HEK293 (cell line): ENCODE results near the gene BDKRB2.

Experiments used
- CTCF ChIA-PET: fragments of 350-600 bp; formaldehyde crosslinking; extraction: SDS; loops from one replicate; lab custom pipeline; 2021; ENCODE audit warnings: antibody characterized with exemption; lab: Yijun Ruan, JAX
- POLR2A ChIA-PET: fragments of 300-600 bp; formaldehyde crosslinking; extraction: SDS; loops from one replicate; lab custom pipeline; 2020; ENCODE audit warnings: antibody characterized with exemption, inconsistent platforms; lab: Yijun Ruan, JAX
- H3K27ac ChIP-seq: fragments of 200-500 bp; sonication (Bioruptor generic); 2 replicates; pipeline ENCODE4 v1.5.1; 2014; ENCODE audit warnings: low read depth, low read length, control low read depth, inconsistent platforms; ENCODE audit errors: extremely low read depth
- H3K36me3 ChIP-seq, 2 experiments: fragments of 200-500 bp in 1 of 2; sonication (Bioruptor generic) in 1 of 2; 1 replicate in 1 of 2; 2 replicates in 1 of 2; pipeline ENCODE4 v1.5.1; 2014 to 2017; ENCODE audit warnings: inconsistent platforms in 2 of 2, low read length in 2 of 2; ENCODE audit not compliant: control insufficient read depth in 2 of 2, insufficient read depth in 1 of 2
- H3K4me1 ChIP-seq: fragments of 200-500 bp; sonication (Bioruptor generic); 2 replicates; pipeline ENCODE4 v1.5.1; 2014; ENCODE audit warnings: mild to moderate bottlenecking, low read length, inconsistent platforms; ENCODE audit not compliant: control insufficient read depth, insufficient read depth
- H3K4me3 ChIP-seq: 2 replicates; pipeline ENCODE4 v1.5.1; 2011; ENCODE audit warnings: low read depth, mild to moderate bottlenecking, control low read depth, low read length, moderate library complexity
- H3K9me3 ChIP-seq: fragments of 200-500 bp; sonication (Bioruptor generic); 2 replicates; pipeline ENCODE4 v1.5.1; 2014; ENCODE audit warnings: low read depth, low read length, inconsistent platforms; ENCODE audit not compliant: control insufficient read depth, insufficient read depth
- HOXA7 ChIP-seq: sonication (generic); formaldehyde crosslinking; IDR thresholded peaks from 2 replicates; pipeline ENCODE4 v1.8.1; 2022; ENCODE audit warnings: missing genetic modification reagents, borderline replicate concordance
- MZF1 ChIP-seq: fragments of 450-650 bp; formaldehyde crosslinking; IDR thresholded peaks from 2 replicates; pipeline ENCODE4 v1.5.1; 2017; ENCODE audit warnings: missing biosample characterization, missing genetic modification characterization, borderline replicate concordance
- PATZ1 ChIP-seq: fragments of 450-650 bp; formaldehyde crosslinking; IDR thresholded peaks from 2 replicates; pipeline ENCODE4 v1.5.1; 2016; ENCODE audit warnings: missing biosample characterization, missing genetic modification characterization
- ZBTB1 ChIP-seq: fragments of 450-650 bp; formaldehyde crosslinking; IDR thresholded peaks from 2 replicates; pipeline ENCODE4 v1.5.1; 2016; ENCODE audit warnings: missing biosample characterization, missing genetic modification characterization
- ZBTB17 ChIP-seq: fragments of 450-650 bp; formaldehyde crosslinking; IDR thresholded peaks from 2 replicates; pipeline ENCODE4 v1.5.1; 2016; ENCODE audit warnings: missing biosample characterization, missing genetic modification characterization
- ZBTB48 ChIP-seq: fragments of 450-650 bp; formaldehyde crosslinking; IDR thresholded peaks from 2 replicates; pipeline ENCODE4 v1.5.1; 2016; ENCODE audit warnings: missing biosample characterization, missing genetic modification characterization
- ZNF169 ChIP-seq: fragments of 450-650 bp; formaldehyde crosslinking; IDR thresholded peaks from 2 replicates; pipeline ENCODE4 v1.5.1; 2016; ENCODE audit warnings: missing biosample characterization, missing genetic modification characterization
- ZNF211 ChIP-seq: fragments of 450-650 bp; formaldehyde crosslinking; IDR thresholded peaks from 2 replicates; pipeline ENCODE4 v1.5.1; 2016; ENCODE audit warnings: low read depth, missing biosample characterization, missing genetic modification characterization
- ZNF239 ChIP-seq: fragments of 450-650 bp; formaldehyde crosslinking; IDR thresholded peaks from 2 replicates; pipeline ENCODE4 v1.5.1; 2016; ENCODE audit warnings: missing biosample characterization, missing genetic modification characterization
- ZNF335 ChIP-seq: fragments of 450-650 bp; formaldehyde crosslinking; conservative IDR thresholded peaks from 2 replicates; pipeline ENCODE4 v1.5.1; 2016; ENCODE audit warnings: missing biosample characterization, missing genetic modification characterization
- ZNF341 ChIP-seq: fragments of 450-650 bp; formaldehyde crosslinking; IDR thresholded peaks from 2 replicates; pipeline ENCODE4; 2016; ENCODE audit warnings: low read depth, missing biosample characterization, missing genetic modification characterization
- ZNF394 ChIP-seq: fragments of 450-650 bp; formaldehyde crosslinking; IDR thresholded peaks from 2 replicates; pipeline ENCODE4 v1.5.1; 2016; ENCODE audit warnings: missing biosample characterization, missing genetic modification characterization, mild to moderate bottlenecking, moderate library complexity, borderline replicate concordance
- ZNF433 ChIP-seq: fragments of 450-650 bp; formaldehyde crosslinking; IDR thresholded peaks from 2 replicates; pipeline ENCODE4 v1.5.1; 2016; ENCODE audit warnings: missing biosample characterization, missing genetic modification characterization, low read depth
- ZNF510 ChIP-seq: fragments of 450-650 bp; formaldehyde crosslinking; IDR thresholded peaks from 2 replicates; pipeline ENCODE4 v1.5.1; 2018; ENCODE audit warnings: mild to moderate bottlenecking, missing genetic modification characterization, missing biosample characterization; ENCODE audit not compliant: insufficient replicate concordance
- ZNF560 ChIP-seq: fragments of 450-650 bp; formaldehyde crosslinking; IDR thresholded peaks from 2 replicates; pipeline ENCODE4 v1.5.1; 2017; ENCODE audit warnings: missing biosample characterization, missing genetic modification characterization, borderline replicate concordance
- ZNF626 ChIP-seq: fragments of 450-650 bp; sonication (Bioruptor Pico); formaldehyde crosslinking; IDR thresholded peaks from 2 replicates; pipeline ENCODE4 v1.5.1; 2018; ENCODE audit warnings: missing biosample characterization, missing genetic modification characterization, inconsistent platforms
- ZNF654 ChIP-seq: fragments of 450-650 bp; formaldehyde crosslinking; IDR thresholded peaks from 2 replicates; pipeline ENCODE4 v1.5.1; 2016; ENCODE audit warnings: low read depth, missing biosample characterization, missing genetic modification characterization
- ZNF76 ChIP-seq: fragments of 450-650 bp; formaldehyde crosslinking; IDR thresholded peaks from 2 replicates; pipeline ENCODE4; 2016; ENCODE audit warnings: low read depth, missing biosample characterization, missing genetic modification characterization, borderline replicate concordance
- ZNF777 ChIP-seq: fragments of 450-650 bp; formaldehyde crosslinking; IDR thresholded peaks from 2 replicates; pipeline ENCODE4 v1.5.1; 2017; ENCODE audit warnings: missing biosample characterization, missing genetic modification characterization, borderline replicate concordance
- TF ChIP-seq, protein P1 (sequence below): fragments of 450-650 bp; IDR thresholded peaks from 2 replicates; pipeline ENCODE4 v1.5.1; 2018; ENCODE audit warnings: missing biosample characterization, mild to moderate bottlenecking, missing genetic modification characterization
- TF ChIP-seq, protein P2 (sequence below): fragments of 450-650 bp; formaldehyde crosslinking; conservative IDR thresholded peaks from 2 replicates; pipeline ENCODE4 v1.5.1; 2016; ENCODE audit warnings: low read depth, missing biosample characterization, missing genetic modification characterization
- TF ChIP-seq, protein P3 (sequence below): IDR thresholded peaks from 2 replicates; pipeline ENCODE4 v1.6.1; 2011; ENCODE audit warnings: mild to moderate bottlenecking, low read depth, low read length, borderline replicate concordance

The BDKRB2 gene

DNA sequence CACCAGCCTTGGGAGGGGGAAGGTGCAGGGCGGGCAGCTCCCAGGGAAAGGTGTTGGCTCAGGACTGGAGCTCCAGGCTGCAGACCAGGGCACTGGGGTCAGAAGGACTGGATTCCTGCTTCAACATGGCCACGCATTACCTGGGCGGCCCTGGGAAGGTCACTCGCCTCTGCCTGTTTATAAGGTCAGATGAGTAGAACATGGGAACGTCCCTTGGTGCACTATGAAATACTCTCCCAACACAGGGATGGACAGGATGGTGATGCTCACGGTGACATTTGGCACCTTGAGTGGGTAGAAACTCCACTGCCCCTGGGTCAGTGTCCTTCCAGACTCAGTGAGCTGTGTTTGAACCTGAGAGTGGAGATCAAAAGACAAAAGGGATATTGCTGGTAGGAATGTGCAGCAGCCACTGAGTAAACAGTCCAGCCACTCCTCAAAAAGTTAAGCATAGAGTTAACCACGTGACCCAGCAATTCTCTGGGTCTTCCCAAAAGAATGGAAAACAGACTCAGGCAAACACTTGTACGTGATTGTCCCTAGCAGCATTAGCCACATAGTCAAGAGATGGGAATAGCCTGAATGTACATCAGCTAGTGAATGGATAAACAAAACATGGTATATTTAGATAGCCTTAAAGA is 9.1 kb upstream of the BDKRB2 start:
- POLR2A ChIA-PET = no interaction called here
- Histone ChIP-seq H3K4me3 (no peak overlapping the region), H3K4me1 (no peaks in the 10 kb centered on the region)

DNA sequence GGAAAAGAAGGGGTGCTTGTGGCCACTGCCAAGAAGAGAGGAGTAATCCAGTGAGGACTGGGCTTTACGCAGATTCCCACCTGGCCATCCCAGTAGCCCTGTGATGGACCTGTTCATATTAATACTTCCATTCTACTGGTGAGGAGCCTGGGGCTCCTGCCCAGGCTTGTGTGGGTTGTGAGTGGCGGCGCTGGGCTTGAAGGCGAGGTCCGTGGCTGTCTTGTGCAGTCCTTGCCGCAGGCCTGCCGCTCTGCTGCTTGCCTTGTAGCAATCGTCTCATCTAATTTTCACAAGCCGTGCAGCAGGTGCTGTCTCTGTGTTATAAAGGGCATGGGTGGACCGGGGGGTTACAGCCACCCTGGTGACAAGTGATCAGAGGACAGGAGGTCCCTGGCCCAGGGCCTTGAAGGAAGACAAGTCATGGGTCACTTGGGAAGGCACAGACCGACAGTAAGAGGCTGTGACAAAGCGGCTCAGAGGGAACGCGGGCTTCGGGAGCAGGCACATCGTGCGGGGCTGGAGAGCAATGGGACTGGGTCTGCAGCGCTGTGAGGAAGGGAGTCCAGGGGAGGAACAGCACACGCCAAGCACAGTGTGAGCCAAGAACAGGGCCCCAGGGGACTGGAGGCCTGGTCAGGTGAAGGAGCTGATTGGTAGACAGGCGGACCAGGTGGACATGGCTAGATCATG is 7.3 kb upstream of the BDKRB2 start:
- H3K4me1 ChIP-seq = no peaks in the 10 kb centered on the region
- H3K27ac ChIP-seq = no peak overlapping the region
- CTCF ChIA-PET = no interaction called here
- POLR2A ChIA-PET = no interaction called here
- H3K9me3 ChIP-seq = no peaks in the 10 kb centered on the region
- H3K4me3 ChIP-seq = no peak overlapping the region
- H3K36me3 ChIP-seq = no peaks in the 10 kb centered on the region
- TF ChIP-seq ZNF394 (tag by site-specific recombination) (no peak), ZNF777 (tag by site-specific recombination) (no peak), ZNF433 (tag by site-specific recombination) (no peak), ZBTB48 (no peak), ZBTB17 (tag by site-specific recombination) (no peak), ZNF626 (no peak), ZNF335 (tag by site-specific recombination) (no peak), ZNF211 (tag by site-specific recombination) (no peak)
- TF ChIP-seq, protein P1, sequence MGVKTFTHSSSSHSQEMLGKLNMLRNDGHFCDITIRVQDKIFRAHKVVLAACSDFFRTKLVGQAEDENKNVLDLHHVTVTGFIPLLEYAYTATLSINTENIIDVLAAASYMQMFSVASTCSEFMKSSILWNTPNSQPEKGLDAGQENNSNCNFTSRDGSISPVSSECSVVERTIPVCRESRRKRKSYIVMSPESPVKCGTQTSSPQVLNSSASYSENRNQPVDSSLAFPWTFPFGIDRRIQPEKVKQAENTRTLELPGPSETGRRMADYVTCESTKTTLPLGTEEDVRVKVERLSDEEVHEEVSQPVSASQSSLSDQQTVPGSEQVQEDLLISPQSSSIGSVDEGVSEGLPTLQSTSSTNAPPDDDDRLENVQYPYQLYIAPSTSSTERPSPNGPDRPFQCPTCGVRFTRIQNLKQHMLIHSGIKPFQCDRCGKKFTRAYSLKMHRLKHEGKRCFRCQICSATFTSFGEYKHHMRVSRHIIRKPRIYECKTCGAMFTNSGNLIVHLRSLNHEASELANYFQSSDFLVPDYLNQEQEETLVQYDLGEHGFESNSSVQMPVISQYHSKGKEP (tag by site-specific recombination) = no peak

More for the DNA sequence above, 9.1 kb upstream of the BDKRB2 start:
- TF ChIP-seq ZNF76 (tag by site-specific recombination) (no peak), ZBTB48 (no peak), ZNF654 (tag by site-specific recombination) (no peak), ZNF341 (no peak), ZNF169 (no peak), ZNF239 (no peak), HOXA7 (CRISPR knock-in tag) (no peak), ZNF560 (no peak), ZNF510 (no peak), MZF1 (tag by site-specific recombination) (no peak), PATZ1 (tag by site-specific recombination) (no peak), ZBTB1 (no peak)
- TF ChIP-seq, protein P2, sequence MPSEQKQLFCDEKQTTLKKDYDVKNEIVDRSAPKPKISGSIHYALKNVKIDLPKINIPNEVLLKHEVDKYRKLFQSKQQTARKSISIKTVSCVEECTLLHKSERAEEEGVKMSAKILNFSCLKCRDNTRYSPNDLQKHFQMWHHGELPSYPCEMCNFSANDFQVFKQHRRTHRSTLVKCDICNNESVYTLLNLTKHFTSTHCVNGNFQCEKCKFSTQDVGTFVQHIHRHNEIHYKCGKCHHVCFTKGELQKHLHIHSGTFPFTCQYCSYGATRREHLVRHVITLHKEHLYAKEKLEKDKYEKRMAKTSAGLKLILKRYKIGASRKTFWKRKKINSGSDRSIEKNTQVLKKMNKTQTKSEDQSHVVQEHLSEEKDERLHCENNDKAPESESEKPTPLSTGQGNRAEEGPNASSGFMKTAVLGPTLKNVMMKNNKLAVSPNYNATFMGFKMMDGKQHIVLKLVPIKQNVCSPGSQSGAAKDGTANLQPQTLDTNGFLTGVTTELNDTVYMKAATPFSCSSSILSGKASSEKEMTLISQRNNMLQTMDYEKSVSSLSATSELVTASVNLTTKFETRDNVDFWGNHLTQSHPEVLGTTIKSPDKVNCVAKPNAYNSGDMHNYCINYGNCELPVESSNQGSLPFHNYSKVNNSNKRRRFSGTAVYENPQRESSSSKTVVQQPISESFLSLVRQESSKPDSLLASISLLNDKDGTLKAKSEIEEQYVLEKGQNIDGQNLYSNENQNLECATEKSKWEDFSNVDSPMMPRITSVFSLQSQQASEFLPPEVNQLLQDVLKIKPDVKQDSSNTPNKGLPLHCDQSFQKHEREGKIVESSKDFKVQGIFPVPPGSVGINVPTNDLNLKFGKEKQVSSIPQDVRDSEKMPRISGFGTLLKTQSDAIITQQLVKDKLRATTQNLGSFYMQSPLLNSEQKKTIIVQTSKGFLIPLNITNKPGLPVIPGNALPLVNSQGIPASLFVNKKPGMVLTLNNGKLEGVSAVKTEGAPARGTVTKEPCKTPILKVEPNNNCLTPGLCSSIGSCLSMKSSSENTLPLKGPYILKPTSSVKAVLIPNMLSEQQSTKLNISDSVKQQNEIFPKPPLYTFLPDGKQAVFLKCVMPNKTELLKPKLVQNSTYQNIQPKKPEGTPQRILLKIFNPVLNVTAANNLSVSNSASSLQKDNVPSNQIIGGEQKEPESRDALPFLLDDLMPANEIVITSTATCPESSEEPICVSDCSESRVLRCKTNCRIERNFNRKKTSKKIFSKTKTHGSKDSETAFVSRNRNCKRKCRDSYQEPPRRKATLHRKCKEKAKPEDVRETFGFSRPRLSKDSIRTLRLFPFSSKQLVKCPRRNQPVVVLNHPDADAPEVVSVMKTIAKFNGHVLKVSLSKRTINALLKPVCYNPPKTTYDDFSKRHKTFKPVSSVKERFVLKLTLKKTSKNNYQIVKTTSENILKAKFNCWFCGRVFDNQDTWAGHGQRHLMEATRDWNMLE (tag by site-specific recombination) = no peak
- TF ChIP-seq, protein P3, sequence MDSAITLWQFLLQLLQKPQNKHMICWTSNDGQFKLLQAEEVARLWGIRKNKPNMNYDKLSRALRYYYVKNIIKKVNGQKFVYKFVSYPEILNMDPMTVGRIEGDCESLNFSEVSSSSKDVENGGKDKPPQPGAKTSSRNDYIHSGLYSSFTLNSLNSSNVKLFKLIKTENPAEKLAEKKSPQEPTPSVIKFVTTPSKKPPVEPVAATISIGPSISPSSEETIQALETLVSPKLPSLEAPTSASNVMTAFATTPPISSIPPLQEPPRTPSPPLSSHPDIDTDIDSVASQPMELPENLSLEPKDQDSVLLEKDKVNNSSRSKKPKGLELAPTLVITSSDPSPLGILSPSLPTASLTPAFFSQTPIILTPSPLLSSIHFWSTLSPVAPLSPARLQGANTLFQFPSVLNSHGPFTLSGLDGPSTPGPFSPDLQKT = no peak
- H3K9me3 ChIP-seq = no peaks in the 10 kb centered on the region
- H3K36me3 ChIP-seq = no peaks in the 10 kb centered on the region
- no peak overlapping the region for H3K27ac ChIP-seq
- CTCF ChIA-PET = no interaction called here
